ENCODE measurements around the gene RNF220. TPM values are rescaled to one million over a fixed set of nuclear protein-coding genes. Genes with fewer than 3 reads are reported as not detected.

Gene RNF220
- total and polyA plus RNA-seq, 2 experiments from 2014 or later = 77.2 to 117 TPM

DNA sequence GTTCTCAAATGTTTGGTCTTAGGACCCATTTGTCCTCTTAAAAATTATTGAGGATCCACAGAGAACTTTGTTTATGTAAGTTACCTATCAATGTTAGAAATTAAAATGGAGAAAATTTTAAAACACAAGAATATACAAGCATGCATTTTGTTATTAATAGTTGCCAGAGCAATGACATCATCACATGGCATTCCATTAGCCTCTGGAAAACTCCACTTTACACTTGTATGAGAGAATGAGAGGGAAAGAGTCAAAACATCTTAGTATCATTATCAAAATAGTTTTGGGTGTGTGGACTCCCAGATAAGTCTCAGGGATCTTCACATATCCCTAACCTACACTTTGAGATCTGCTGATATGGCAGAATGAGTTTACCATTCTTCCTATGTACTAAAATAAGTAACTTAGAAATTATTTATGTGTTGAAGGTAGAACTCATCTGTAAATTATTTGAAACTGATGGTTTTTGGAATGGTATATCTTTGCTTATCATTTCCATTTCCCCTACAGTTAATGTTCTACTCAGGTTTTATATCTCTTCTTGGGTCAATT lies 48.8 kb downstream of the RNF220 start:
- Histone ChIP-seq H3K27ac (no peak overlapping the region), H3K4me1 (ENCODE audit: insufficient read depth) (no peaks in the 10 kb centered on the region), H3K4me2 (no peak overlapping the region), H3K79me2 (no peaks in the 10 kb centered on the region), H3K9me3 (ENCODE audit: low read depth) (no peaks in the 10 kb centered on the region), H3K4me3 (no peak overlapping the region), H2AFZ (no peak overlapping the region), H3K9me2 (replicated peaks; ENCODE audit: insufficient read depth) (no peaks in the 10 kb centered on the region), H4K20me1 (ENCODE audit: insufficient read depth, poor library complexity, severe bottlenecking) (no peaks in the 10 kb centered on the region), H3K36me3 (replicated peaks; ENCODE audit: insufficient read depth, low read depth) (no peaks in the 10 kb centered on the region), H3K27me3 (peaks cover 14% of the 10 kb centered on the region)
- no peak for DNase-seq (ENCODE audit: low spot score)
- no peak for TF ChIP-seq EZH2phosphoT487 (IDR thresholded peaks at IDR 0.05; ENCODE audit: low read depth, severe bottlenecking, unreplicated experiment)
- TF ChIP-seq EZH2 (IDR thresholded peaks at IDR 0.05; ENCODE audit: borderline replicate concordance) = no peak
- TF ChIP-seq, protein P1, sequence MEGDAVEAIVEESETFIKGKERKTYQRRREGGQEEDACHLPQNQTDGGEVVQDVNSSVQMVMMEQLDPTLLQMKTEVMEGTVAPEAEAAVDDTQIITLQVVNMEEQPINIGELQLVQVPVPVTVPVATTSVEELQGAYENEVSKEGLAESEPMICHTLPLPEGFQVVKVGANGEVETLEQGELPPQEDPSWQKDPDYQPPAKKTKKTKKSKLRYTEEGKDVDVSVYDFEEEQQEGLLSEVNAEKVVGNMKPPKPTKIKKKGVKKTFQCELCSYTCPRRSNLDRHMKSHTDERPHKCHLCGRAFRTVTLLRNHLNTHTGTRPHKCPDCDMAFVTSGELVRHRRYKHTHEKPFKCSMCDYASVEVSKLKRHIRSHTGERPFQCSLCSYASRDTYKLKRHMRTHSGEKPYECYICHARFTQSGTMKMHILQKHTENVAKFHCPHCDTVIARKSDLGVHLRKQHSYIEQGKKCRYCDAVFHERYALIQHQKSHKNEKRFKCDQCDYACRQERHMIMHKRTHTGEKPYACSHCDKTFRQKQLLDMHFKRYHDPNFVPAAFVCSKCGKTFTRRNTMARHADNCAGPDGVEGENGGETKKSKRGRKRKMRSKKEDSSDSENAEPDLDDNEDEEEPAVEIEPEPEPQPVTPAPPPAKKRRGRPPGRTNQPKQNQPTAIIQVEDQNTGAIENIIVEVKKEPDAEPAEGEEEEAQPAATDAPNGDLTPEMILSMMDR (IDR thresholded peaks at IDR 0.05; ENCODE audit: poor library complexity) = no peak

DNA sequence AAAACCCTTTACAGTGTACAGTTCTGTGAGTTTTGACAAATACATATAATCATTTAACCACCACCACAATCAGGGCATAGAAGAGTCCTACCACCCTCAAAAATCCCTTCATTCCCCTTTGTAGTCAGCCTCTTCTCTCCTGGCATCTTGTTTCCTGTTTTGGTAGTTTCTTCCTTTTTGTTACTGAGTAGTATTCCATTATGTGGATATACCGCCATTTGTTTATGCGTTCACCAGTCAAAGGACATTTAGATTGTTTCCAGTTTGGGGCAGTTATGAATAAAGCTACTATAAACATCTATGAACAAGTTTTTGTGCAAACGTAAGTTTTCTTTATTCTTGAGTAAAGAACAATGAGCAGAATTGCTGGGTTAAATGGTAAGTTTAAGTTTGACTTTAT lies 49.6 kb downstream of the RNF220 start:
- Histone ChIP-seq H3K27me3 (peaks cover 21% of the 10 kb centered on the region), H3K4me1 (ENCODE audit: insufficient read depth) (no peaks in the 10 kb centered on the region), H3K27ac (no peak overlapping the region), H4K20me1 (ENCODE audit: insufficient read depth, poor library complexity, severe bottlenecking) (no peaks in the 10 kb centered on the region), H3K9me2 (replicated peaks; ENCODE audit: insufficient read depth) (no peaks in the 10 kb centered on the region), H3K79me2 (no peaks in the 10 kb centered on the region), H3K4me2 (no peak overlapping the region), H2AFZ (no peak overlapping the region), H3K9me3 (ENCODE audit: low read depth) (no peaks in the 10 kb centered on the region), H3K36me3 (replicated peaks; ENCODE audit: insufficient read depth, low read depth) (no peaks in the 10 kb centered on the region), H3K4me3 (no peak overlapping the region)
- no peak for DNase-seq (ENCODE audit: low spot score)
- 93% methylated on average over 3 of the region's 3 CpGs for WGBS (ENCODE audit: low lambda C conversion rate, missing lambda C conversion rate)
- TF ChIP-seq EZH2 (IDR thresholded peaks at IDR 0.05; ENCODE audit: borderline replicate concordance) = no peak
- TF ChIP-seq, protein P1 (IDR thresholded peaks at IDR 0.05; ENCODE audit: poor library complexity) = no peak

DNA sequence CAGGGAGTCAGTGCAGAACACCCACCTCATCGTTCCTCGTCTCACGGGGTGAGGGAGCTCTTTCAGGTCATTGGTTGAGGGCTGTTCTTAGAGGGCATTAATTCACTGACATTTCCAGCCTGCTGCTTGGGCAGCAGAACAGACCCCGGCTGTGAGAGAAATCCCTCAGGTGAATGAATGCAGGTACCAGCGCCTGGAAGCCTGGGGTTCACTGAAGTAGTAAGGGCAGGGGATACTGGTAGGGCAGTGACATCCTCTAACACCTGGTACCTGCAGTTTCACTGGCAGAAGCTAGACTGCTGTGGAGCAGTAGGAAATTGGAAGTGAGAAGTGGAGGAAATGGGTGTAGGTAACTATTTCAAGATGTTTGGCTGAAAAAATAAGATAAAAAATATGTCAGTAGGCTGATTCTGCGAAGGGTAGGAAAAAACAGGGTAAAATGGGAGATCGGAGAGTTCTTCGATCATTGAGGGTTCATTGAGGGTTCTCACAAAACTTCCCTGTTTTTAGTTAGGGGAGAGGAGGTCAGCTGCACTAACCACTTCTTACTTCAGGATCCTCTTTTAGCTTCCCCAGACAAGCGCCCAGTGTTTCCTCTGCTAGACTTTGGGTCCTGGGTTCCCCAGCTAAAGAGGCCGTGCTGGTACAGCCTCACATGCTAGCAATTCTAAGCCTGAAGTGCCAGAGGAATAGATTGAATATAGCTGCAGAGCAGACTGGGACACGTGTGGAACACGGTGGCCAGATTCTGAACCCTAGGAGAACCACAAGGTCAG lies 55.2 kb downstream of the RNF220 start:
- Histone ChIP-seq H3K4me3 (no peak overlapping the region), H3K79me2 (no peaks in the 10 kb centered on the region), H3K9me2 (replicated peaks; ENCODE audit: insufficient read depth) (no peaks in the 10 kb centered on the region), H2AFZ (no peak overlapping the region), H4K20me1 (ENCODE audit: insufficient read depth, poor library complexity, severe bottlenecking) (no peaks in the 10 kb centered on the region), H3K27me3 (peaks cover 22% of the 10 kb centered on the region), H3K4me2 (no peak overlapping the region), H3K4me1 (ENCODE audit: insufficient read depth) (no peaks in the 10 kb centered on the region), H3K27ac (no peak overlapping the region), H3K9me3 (ENCODE audit: low read depth) (no peaks in the 10 kb centered on the region), H3K36me3 (replicated peaks; ENCODE audit: insufficient read depth, low read depth) (no peaks in the 10 kb centered on the region)
- WGBS (ENCODE audit: low lambda C conversion rate, missing lambda C conversion rate) = 92% methylated on average over 12 of the region's 12 CpGs
- DNase-seq (ENCODE audit: low spot score) = no peak
- no peak for TF ChIP-seq EZH2phosphoT487 (IDR thresholded peaks at IDR 0.05; ENCODE audit: low read depth, severe bottlenecking, unreplicated experiment)
- TF ChIP-seq, protein P1 (IDR thresholded peaks at IDR 0.05; ENCODE audit: poor library complexity) = no peak
- TF ChIP-seq EZH2 (IDR thresholded peaks at IDR 0.05; ENCODE audit: borderline replicate concordance) = no peak
